Right atrium auricular region (tissue), 2 donors: ENCODE measurements around the gene MAD1L1. TPM values are rescaled to one million over a fixed set of nuclear protein-coding genes. Genes with fewer than 3 reads are reported as not detected.
A peak's percentile ranks its signal among the peaks of the same experiment; 100 is the strongest.

ENCODE experiments used
- DNase-seq: peaks from one replicate; pipeline ENCODE4 v3.0.0-alpha.2; 2019; ENCODE audit warnings: low spot score
- H3K27ac ChIP-seq, 2 donors: fragments of 200-600 bp; sonication (generic); 1 replicate in 1 of 2; 2 replicates in 1 of 2; pipeline ENCODE4 v1.5.1; 2016 to 2019
- H3K27me3 ChIP-seq, 2 donors: fragments of 200-600 bp; sonication (generic); one replicate each; pipeline versions ENCODE4 v1.5.1 to v1.6.0; 2017 to 2019
- H3K36me3 ChIP-seq: fragments of 200-600 bp; sonication (generic); one replicate; pipeline ENCODE4 v1.5.1; 2016
- H3K4me1 ChIP-seq, 2 donors: fragments of 200-600 bp; sonication (generic); one replicate each; pipeline versions ENCODE4 v1.5.1 to v1.6.0; 2017 to 2019
- H3K4me3 ChIP-seq, 2 donors: fragments of 200-600 bp; sonication (generic); 1 replicate in 1 of 2; 2 replicates in 1 of 2; pipeline ENCODE4 v1.5.1; 2017 to 2019; ENCODE audit warnings: mild to moderate bottlenecking in 1 of 2, moderate library complexity in 1 of 2
- H3K9me3 ChIP-seq, 2 donors: fragments of 200-600 bp; sonication (generic); one replicate each; pipeline ENCODE4 v1.5.1; 2019
- total RNA-seq, 2 donors: library from RNA; depleted of rRNA; stranded (reverse); fragments of >200 nt; gene quantifications; one replicate each; pipeline ENCODE4 v1.1.0, GENCODE V29; 2016
- TF ChIP-seq, protein P1 (sequence below), 2 donors: fragments of 200-600 bp; sonication (generic); IDR thresholded peaks; one replicate each; pipeline ENCODE4 v1.5.1; 2019; ENCODE audit warnings: antibody characterized with exemption in 2 of 2

Gene MAD1L1
- total RNA-seq, 2 donors from 2014 or later: 13.3 to 31.9 TPM

DNA sequence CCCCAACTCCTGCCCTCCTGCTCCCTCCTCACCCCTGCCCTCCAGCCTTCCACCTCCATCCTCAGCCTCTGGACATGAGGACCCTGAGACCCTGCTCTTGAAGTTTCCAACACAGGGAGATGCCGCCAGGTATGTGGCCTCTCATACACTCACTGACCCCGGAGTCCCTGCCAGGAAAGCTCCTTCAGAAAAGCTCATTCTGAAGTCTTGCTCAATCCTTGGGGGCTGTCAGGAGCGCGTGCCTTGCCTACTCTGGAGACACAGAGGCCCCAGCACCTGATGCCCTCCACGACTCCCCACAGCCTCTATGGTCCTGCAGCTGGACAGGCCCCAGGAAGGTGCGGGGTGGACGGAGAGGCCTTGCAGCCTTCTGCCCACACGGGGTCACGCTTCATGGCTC lies 20.3 kb upstream of the MAD1L1 start:
- no peak for DNase-seq
- H3K4me3 ChIP-seq: no peak overlapping the region
- no peak overlapping the region for H3K27ac ChIP-seq
- peaks cover 37% of the 10 kb centered on the region for H3K36me3 ChIP-seq
- no peaks in the 10 kb centered on the region for H3K27me3 ChIP-seq
- peaks cover 0 to 5% of the 10 kb centered on the region in 2 donors for H3K4me1 ChIP-seq
- TF ChIP-seq, protein P1, sequence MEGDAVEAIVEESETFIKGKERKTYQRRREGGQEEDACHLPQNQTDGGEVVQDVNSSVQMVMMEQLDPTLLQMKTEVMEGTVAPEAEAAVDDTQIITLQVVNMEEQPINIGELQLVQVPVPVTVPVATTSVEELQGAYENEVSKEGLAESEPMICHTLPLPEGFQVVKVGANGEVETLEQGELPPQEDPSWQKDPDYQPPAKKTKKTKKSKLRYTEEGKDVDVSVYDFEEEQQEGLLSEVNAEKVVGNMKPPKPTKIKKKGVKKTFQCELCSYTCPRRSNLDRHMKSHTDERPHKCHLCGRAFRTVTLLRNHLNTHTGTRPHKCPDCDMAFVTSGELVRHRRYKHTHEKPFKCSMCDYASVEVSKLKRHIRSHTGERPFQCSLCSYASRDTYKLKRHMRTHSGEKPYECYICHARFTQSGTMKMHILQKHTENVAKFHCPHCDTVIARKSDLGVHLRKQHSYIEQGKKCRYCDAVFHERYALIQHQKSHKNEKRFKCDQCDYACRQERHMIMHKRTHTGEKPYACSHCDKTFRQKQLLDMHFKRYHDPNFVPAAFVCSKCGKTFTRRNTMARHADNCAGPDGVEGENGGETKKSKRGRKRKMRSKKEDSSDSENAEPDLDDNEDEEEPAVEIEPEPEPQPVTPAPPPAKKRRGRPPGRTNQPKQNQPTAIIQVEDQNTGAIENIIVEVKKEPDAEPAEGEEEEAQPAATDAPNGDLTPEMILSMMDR (IDR thresholded peaks at IDR 0.05): no peak
- no peaks in the 10 kb centered on the region for H3K9me3 ChIP-seq

DNA sequence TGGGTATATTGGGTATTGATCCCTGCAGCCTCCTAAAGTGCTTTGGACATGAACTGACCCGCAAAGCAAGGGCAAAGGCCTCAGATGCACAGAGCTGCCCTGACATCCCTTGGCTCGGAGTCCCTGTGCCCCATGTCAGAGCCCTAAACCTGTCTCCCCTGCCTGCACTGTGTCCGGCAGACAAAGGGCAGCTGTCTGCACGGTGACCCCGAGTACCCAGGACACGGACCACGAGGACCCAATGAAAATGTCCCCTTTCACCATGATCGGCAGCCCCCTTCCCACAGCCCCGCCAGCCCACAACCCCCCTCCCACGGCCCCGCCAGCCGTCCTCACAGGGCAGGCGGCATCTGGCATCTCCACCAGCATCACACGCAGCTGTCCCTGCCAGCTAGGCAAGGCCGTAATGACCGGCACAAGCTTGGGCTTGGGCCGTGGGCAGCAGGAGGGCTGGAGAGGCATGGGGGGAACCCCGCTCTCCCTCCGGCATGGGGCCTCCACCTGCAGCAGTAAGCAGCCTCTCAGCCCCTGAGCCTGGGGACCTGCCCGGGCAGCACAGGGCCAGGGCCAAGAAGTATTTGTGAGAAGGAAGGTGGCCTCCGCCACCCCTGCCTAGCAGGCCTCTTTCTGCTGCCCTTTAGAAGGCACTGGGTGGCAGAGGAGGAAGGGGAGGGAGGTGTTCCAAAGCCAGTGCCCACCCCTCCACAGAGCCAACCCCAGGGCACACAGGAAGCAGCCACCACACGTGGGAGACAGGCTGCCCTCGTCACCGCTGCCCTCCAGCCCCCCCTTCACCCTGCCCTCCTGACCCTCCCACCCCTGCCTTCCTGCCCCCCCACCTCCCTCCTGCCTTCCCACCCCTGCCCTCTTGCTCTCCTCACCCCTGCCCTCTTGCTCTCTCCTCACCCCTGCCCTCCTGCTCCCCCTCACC lies 19.4 kb upstream of the MAD1L1 start:
- Histone ChIP-seq H3K27me3 (no peaks in the 10 kb centered on the region), H3K4me1 (peaks cover 0 to 5% of the 10 kb centered on the region in 2 donors), H3K27ac (no peak overlapping the region), H3K4me3 (no peak overlapping the region), H3K36me3 (peaks cover 31% of the 10 kb centered on the region), H3K9me3 (no peaks in the 10 kb centered on the region)
- DNase-seq: no peak
- TF ChIP-seq, protein P1 (IDR thresholded peaks at IDR 0.05): no peak

DNA sequence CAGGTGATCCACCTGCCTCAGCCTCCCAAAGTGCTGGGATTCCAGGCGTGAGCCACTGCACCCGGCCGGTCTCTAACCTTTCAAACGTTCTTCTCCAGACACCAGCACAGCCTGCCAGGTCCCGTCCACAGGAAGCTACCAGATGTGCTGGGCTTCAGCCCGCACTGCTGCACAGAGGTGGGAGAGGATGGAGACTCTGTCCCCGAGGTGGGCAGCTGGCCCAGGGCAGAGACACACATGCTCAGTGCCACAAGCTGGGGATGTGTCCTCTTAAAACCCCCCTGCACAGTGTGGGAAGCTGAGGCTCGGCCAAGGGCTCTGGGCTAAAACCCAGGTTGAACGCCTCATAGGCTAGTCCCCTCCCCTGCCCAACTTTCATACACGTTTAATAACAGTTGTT lies 18.6 kb upstream of the MAD1L1 start:
- Histone ChIP-seq H3K4me1 (peaks cover 0 to 5% of the 10 kb centered on the region in 2 donors), H3K4me3 (no peak overlapping the region), H3K27me3 (no peaks in the 10 kb centered on the region), H3K9me3 (no peaks in the 10 kb centered on the region), H3K36me3 (peaks cover 24% of the 10 kb centered on the region), H3K27ac (no peak overlapping the region)
- TF ChIP-seq, protein P1 (IDR thresholded peaks at IDR 0.05): no peak
- no peak for DNase-seq

DNA sequence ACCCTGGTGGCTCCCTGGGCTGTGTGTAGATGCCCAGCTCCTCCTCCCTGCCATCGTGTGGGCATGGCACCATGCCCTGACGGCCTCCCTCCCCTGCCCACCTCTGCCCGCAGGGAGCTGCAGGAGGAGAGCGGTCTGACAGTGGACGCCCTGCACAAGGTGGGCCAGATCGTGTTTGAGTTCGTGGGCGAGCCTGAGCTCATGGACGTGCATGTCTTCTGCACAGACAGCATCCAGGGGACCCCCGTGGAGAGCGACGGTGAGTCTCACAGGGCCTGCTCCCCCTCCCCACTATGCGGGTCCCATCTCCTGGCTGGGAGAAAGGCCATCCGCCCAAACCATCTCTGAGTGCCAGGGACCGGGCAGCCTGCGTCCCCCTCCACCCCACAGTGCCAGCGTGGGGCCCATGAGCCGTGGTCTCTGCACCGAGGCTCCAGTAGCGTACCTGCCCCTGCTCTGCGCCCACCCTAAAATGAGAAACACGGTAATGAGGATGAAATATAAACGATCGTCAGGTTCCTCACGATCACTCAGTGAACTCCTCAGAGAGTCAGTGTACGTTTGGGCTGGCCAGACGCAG lies 17.1 kb upstream of the MAD1L1 start:
- H3K27me3 ChIP-seq: no peaks in the 10 kb centered on the region
- peaks cover 0 to 5% of the 10 kb centered on the region in 2 donors for H3K4me1 ChIP-seq
- H3K9me3 ChIP-seq: no peaks in the 10 kb centered on the region
- DNase-seq: no peak
- H3K27ac ChIP-seq: no peak overlapping the region
- TF ChIP-seq, protein P1 (IDR thresholded peaks at IDR 0.05): no peak
- no peak overlapping the region for H3K4me3 ChIP-seq
- peaks cover 13% of the 10 kb centered on the region for H3K36me3 ChIP-seq

DNA sequence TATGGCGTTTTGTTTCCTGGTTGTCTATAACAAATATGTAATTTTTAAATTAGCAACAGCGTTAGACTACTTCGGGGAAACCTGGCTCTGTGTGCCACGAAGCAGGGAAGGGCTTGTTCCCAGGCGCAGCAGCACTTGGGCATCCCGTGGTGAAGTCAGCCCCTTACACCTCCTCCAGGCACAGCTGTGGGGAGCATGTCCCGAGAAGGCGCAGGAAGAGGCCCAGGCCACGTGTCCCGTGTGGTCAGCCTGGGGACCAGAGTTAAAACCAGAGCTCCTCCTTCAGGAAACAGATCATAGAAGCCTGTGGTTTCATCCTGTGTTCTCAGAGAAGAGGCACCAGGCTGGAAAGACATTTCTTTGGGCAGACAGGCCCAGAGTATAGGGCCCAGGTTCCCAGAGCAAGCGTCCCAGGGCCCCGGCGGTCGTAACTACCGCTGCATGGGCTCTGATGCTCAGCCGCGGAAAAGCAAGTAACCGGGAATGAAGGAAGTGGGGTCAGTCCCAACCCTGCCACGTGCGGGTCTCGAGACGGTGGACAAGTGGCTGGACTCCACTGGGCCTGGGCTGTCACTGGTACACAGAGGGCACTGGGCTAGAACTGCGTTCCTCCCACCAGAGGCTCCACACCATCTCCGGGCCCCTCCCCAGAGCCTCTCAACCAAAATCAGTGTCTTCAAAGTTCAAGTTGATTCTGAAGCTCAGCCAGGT lies 16.4 kb upstream of the MAD1L1 start:
- TF ChIP-seq, protein P1 (IDR thresholded peaks at IDR 0.05): peak in 1 of 2 donors; percentile 31
- Histone ChIP-seq H3K4me1 (peaks cover 0 to 5% of the 10 kb centered on the region in 2 donors), H3K36me3 (peaks cover 9% of the 10 kb centered on the region), H3K9me3 (no peaks in the 10 kb centered on the region), H3K4me3 (no peak overlapping the region), H3K27me3 (no peaks in the 10 kb centered on the region), H3K27ac (peak overlapping the region; percentile 9 to 14)
- DNase-seq: peak; percentile 71
